ENCODE data around the gene TEAD1. TPM values are rescaled to one million over a fixed set of nuclear protein-coding genes. Genes with fewer than 3 reads are reported as not detected.
A peak's percentile ranks its signal among the peaks of the same experiment; 100 is the strongest.

TEAD1 gene
- total RNA-seq, 1 donor from 2014 or later, result 62.5 TPM

- Mint-ChIP-seq H3K36me3 (ENCODE audit: unreplicated experiment) (no peaks in the 10 kb centered on the region), H3K27ac (ENCODE audit: unreplicated experiment) (no peak overlapping the region), H3K4me1 (ENCODE audit: low read depth, unreplicated experiment) (peaks cover 2% of the 10 kb centered on the region), H3K9me3 (ENCODE audit: unreplicated experiment) (peaks cover 2% of the 10 kb centered on the region), H3K4me3 (ENCODE audit: unreplicated experiment) (no peak overlapping the region), H3K27me3 (ENCODE audit: unreplicated experiment) (peaks cover 7% of the 10 kb centered on the region)
- no peak for TF ChIP-seq CTCF (IDR thresholded peaks at IDR 0.05; ENCODE audit: partially characterized antibody, unreplicated experiment)
- DNase-seq, result no peak
These were observed 179.6 kb downstream of the TEAD1 start for GRCh38 chr11:12853652-12854296.

GRCh38 chr11:12854297-12854661 is 180.1 kb downstream of the TEAD1 start:
- Mint-ChIP-seq H3K27me3 (ENCODE audit: unreplicated experiment) (peaks cover 6% of the 10 kb centered on the region), H3K4me3 (ENCODE audit: unreplicated experiment) (no peak overlapping the region), H3K4me1 (ENCODE audit: low read depth, unreplicated experiment) (peaks cover 2% of the 10 kb centered on the region), H3K27ac (ENCODE audit: unreplicated experiment) (no peak overlapping the region), H3K36me3 (ENCODE audit: unreplicated experiment) (no peaks in the 10 kb centered on the region), H3K9me3 (ENCODE audit: unreplicated experiment) (peaks cover 2% of the 10 kb centered on the region)
- no peak for TF ChIP-seq CTCF (IDR thresholded peaks at IDR 0.05; ENCODE audit: partially characterized antibody, unreplicated experiment)
- DNase-seq, result no peak

DNA sequence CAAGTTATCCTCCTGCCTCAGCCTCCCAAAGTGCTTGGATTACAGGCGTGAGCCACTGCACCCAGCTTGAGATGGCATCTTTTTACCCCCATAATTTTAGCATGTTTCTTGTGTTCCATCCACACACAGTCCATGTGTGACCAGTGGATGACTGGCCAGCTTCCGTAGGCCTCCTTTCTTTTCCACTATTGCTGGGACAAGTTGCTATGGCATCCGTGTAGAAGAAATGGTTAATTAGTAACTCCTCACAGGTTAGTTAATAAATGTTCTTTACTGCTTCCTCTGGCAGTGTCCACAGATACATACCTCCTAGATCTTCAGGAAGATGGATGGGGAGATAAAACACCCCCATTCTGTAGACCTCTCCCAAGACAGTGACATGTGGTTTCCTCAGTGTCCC is 180.6 kb downstream of the TEAD1 start:
- H3K27me3 Mint-ChIP-seq (ENCODE audit: unreplicated experiment), result peaks cover 5% of the 10 kb centered on the region
- H3K36me3 Mint-ChIP-seq (ENCODE audit: unreplicated experiment), result no peaks in the 10 kb centered on the region
- H3K4me1 Mint-ChIP-seq (ENCODE audit: low read depth, unreplicated experiment), result peaks cover 2% of the 10 kb centered on the region
- no peak overlapping the region for H3K27ac Mint-ChIP-seq (ENCODE audit: unreplicated experiment)
- TF ChIP-seq CTCF (IDR thresholded peaks at IDR 0.05; ENCODE audit: partially characterized antibody, unreplicated experiment), result no peak
- peaks cover 2% of the 10 kb centered on the region for H3K9me3 Mint-ChIP-seq (ENCODE audit: unreplicated experiment)
- no peak for DNase-seq
- no peak overlapping the region for H3K4me3 Mint-ChIP-seq (ENCODE audit: unreplicated experiment)

- Mint-ChIP-seq H3K4me1 (ENCODE audit: low read depth, unreplicated experiment) (peaks cover 6% of the 10 kb centered on the region), H3K27ac (ENCODE audit: unreplicated experiment) (no peak overlapping the region), H3K27me3 (ENCODE audit: unreplicated experiment) (peaks cover 5% of the 10 kb centered on the region), H3K9me3 (ENCODE audit: unreplicated experiment) (peaks cover 2% of the 10 kb centered on the region), H3K36me3 (ENCODE audit: unreplicated experiment) (no peaks in the 10 kb centered on the region), H3K4me3 (ENCODE audit: unreplicated experiment) (no peak overlapping the region)
- TF ChIP-seq CTCF (IDR thresholded peaks at IDR 0.05; ENCODE audit: partially characterized antibody, unreplicated experiment), result no peak
- no peak for DNase-seq
These were observed 182.1 kb downstream of the TEAD1 start for GRCh38 chr11:12856338-12856737.

DNA sequence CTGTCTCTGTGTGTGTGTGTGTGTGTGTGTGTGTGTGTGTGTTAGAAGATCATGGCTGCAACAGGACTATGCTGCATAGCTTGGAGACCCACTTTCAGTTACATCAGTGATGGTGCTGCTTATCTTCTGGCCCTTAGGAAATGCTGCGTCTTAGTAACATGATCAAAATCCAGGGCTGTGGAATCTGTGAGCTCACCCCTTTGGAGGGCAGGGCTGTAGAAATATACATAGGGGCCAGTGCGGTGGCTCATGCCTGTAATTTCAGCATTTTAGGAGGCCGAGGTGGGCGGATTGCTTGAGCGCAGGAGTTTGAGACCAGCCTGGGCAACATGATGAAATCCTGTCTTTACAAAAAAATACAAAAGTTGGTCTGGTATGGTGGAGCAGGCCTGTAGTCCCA is 183.4 kb downstream of the TEAD1 start:
- Mint-ChIP-seq H3K27ac (ENCODE audit: unreplicated experiment) (peak overlapping the region; percentile 14), H3K27me3 (ENCODE audit: unreplicated experiment) (peaks cover 5% of the 10 kb centered on the region), H3K36me3 (ENCODE audit: unreplicated experiment) (no peaks in the 10 kb centered on the region), H3K9me3 (ENCODE audit: unreplicated experiment) (peaks cover 2% of the 10 kb centered on the region), H3K4me3 (ENCODE audit: unreplicated experiment) (no peak overlapping the region), H3K4me1 (ENCODE audit: low read depth, unreplicated experiment) (peaks cover 6% of the 10 kb centered on the region)
- no peak for TF ChIP-seq CTCF (IDR thresholded peaks at IDR 0.05; ENCODE audit: partially characterized antibody, unreplicated experiment)
- DNase-seq, result no peak
